NB4 (cell line): ENCODE results near the gene NFIA.

ENCODE experiments used
- DNase-seq: peaks from one replicate; pipeline ENCODE4 v3.0.0; 2010; ENCODE audit warnings: low read depth
- H3K4me3 ChIP-seq: one replicate; pipeline ENCODE4 v1.5.1; 2011; ENCODE audit warnings: mild to moderate bottlenecking, low read depth, low read length, moderate library complexity
- MYC ChIP-seq: IDR thresholded peaks from 2 replicates; pipeline ENCODE4 v1.6.1; 2011; ENCODE audit warnings: low read depth, low read length
- POLR2A ChIP-seq: IDR thresholded peaks from 2 replicates; pipeline ENCODE4 v1.6.1; 2011; ENCODE audit warnings: mild to moderate bottlenecking; ENCODE audit not compliant: insufficient read length; ENCODE audit errors: extremely low read depth
- TF ChIP-seq, protein P1 (sequence below): IDR thresholded peaks from 2 replicates; pipeline ENCODE4 v1.6.1; 2011; ENCODE audit warnings: low read depth, low read length
- TF ChIP-seq, protein P2 (sequence below): IDR thresholded peaks from one replicate; pipeline ENCODE4 v1.5.1; 2012; ENCODE audit warnings: low read depth, low read length

NFIA gene

GRCh38 chr1:61192663-61193330, 110.4 kb downstream of the NFIA start:
- no peak for DNase-seq
- no peak overlapping the region for H3K4me3 ChIP-seq
- TF ChIP-seq POLR2A (no peak), MYC (no peak)
- TF ChIP-seq, protein P1, sequence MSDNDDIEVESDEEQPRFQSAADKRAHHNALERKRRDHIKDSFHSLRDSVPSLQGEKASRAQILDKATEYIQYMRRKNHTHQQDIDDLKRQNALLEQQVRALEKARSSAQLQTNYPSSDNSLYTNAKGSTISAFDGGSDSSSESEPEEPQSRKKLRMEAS = no peak
- TF ChIP-seq, protein P2, sequence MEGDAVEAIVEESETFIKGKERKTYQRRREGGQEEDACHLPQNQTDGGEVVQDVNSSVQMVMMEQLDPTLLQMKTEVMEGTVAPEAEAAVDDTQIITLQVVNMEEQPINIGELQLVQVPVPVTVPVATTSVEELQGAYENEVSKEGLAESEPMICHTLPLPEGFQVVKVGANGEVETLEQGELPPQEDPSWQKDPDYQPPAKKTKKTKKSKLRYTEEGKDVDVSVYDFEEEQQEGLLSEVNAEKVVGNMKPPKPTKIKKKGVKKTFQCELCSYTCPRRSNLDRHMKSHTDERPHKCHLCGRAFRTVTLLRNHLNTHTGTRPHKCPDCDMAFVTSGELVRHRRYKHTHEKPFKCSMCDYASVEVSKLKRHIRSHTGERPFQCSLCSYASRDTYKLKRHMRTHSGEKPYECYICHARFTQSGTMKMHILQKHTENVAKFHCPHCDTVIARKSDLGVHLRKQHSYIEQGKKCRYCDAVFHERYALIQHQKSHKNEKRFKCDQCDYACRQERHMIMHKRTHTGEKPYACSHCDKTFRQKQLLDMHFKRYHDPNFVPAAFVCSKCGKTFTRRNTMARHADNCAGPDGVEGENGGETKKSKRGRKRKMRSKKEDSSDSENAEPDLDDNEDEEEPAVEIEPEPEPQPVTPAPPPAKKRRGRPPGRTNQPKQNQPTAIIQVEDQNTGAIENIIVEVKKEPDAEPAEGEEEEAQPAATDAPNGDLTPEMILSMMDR = no peak

DNA sequence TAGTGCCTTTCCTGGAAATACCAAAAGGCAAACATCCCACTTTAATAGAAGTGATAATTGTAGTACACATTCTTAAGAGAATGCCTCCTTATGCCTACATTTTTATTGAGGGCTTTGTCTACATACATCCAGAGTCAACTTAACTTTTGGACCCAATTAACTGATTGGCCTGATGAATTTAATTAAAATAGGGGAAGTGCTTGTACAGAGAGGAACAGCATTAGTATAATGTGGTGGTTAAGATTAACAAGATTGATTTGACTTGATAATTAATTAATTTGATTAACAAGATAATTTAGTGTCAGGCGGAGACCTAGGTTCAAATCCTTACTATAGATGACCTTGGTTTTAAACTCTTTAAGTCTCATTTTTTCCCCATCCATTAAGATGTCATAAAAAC, 111.4 kb downstream of the NFIA start:
- no peak overlapping the region for H3K4me3 ChIP-seq
- TF ChIP-seq MYC = no peak
- TF ChIP-seq, protein P1 = no peak
- TF ChIP-seq, protein P2 = no peak
- no peak for TF ChIP-seq POLR2A
- no peak for DNase-seq

DNA sequence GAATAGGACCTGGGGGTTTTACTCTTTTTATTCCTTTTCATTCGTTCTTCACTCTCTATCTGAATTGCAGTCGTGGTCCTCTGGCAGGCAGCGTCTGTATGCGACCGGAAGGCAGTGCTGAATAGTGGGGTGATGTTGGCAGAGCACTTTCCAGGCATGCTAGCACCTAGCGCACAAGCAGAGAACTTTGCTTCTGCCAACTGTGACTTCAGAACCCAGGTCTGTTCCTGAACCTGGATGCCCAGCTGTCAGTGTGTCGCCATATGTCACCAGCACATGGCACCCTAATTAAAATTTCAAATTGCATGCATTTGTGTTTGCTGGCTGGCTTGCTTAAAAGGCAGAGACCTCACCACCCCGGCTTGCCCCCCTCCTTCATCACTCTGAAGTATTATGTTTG, 116.2 kb downstream of the NFIA start:
- H3K4me3 ChIP-seq = no peak overlapping the region
- TF ChIP-seq, protein P2 = no peak
- no peak for TF ChIP-seq MYC
- TF ChIP-seq, protein P1 = no peak
- no peak for TF ChIP-seq POLR2A
- DNase-seq = no peak

- TF ChIP-seq MYC (no peak), POLR2A (no peak)
- TF ChIP-seq, protein P2 = no peak
- TF ChIP-seq, protein P1 = no peak
- H3K4me3 ChIP-seq = no peak overlapping the region
- DNase-seq = no peak
Observed at GRCh38 chr1:61201035-61201434, 118.7 kb downstream of the NFIA start.

DNA sequence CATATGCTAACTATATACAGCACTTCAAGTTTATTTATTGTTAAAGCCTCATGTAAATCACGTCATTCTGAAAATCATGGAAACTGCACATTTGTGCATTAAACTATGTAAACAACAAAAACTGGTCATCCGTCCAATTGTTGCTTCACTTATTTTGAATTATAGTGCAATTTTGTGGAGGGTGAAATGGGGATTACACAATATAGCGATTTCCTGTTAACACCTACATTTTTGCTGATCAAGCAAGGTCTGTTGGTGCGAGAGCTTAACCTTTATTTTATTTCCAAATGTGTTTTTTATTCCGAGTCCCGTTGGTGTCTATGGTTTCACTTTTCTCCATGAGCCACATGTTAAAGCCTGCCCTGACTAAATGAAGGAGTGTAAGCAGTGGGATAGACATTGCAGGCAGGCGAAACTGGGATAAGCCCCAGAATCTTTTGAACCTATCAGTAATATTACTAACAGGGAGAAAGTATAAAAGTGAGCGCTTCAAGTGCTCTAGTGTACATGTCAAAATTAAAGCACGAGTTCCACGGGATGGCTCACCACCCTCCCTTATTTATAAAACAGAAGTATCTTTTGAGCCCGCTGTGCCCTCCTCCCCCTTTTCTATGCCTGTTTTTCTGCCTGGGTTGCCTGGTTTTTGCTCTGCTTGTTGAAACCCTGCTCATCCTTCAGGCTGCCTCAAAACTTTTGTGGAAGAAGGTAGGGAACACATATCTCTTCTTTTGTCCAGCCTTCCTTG, 120.7 kb downstream of the NFIA start:
- TF ChIP-seq POLR2A (no peak), MYC (no peak)
- TF ChIP-seq, protein P1 = no peak
- TF ChIP-seq, protein P2 = no peak
- no peak overlapping the region for H3K4me3 ChIP-seq
- no peak for DNase-seq
